ENCODE data around the gene TLK1. TPM values are rescaled to one million over a fixed set of nuclear protein-coding genes. Genes with fewer than 3 reads are reported as not detected.

Gene TLK1
- total and polyA plus RNA-seq, 10 of the 15 experiments (the other 5 are each of a cell fraction or from before 2014, with no cell fraction given), result 25.1 to 126 (median 57.3) TPM

DNA sequence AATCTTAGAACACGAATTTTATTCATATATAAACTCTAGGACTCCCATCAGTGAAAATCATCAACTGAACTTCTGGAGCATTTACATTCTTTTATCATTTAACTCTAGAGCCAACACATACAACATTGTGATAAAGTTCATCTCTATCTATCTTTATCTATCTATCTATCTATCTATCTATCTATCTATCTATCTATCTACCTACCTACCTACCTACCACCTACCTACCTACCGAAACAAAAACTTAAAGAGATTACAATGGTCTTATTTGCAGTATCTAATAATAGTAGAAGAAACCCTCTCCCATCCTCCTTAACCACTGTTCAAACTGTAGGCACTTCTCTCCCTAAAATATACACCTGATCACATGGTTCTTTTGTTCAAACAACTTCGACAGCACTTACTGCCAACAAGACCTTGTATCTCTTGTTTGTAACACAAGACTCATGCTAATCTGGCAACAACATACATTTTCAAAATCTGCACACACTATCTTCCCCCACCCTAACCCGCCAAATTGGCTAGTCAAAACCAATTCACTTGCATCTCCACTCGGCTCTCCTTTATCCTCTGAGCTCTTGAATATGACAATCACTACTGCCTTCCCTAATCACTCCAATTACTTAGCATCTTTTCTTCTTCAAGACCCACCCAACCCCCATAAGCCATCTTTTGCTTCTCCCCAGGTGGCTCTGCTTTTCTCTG is 162.6 kb downstream of the TLK1 start:
- Histone ChIP-seq H3K9ac (ENCODE audit: control insufficient read depth, insufficient read depth, low read length) (no peak overlapping the region), H3K79me2 (ENCODE audit: control insufficient read depth, insufficient read depth, low read length) (no peaks in the 10 kb centered on the region), H3K9me3 (replicated peaks; ENCODE audit: control insufficient read depth, insufficient read depth, low read length) (no peaks in the 10 kb centered on the region), H3K27me3 (replicated peaks in 1 of 2; ENCODE audit: control insufficient read depth in 2 of 2, insufficient read depth in 2 of 2, low read length in 1 of 2) (no peaks in the 10 kb centered on the region), H3K4me2 (ENCODE audit: control insufficient read depth, insufficient read depth) (no peak overlapping the region), H2AFZ (ENCODE audit: control insufficient read depth, low read depth, low read length) (no peak overlapping the region), H3K36me3 (ENCODE audit: control insufficient read depth in 2 of 2, insufficient read depth in 2 of 2, low read length in 1 of 2) (peaks cover 5 to 33% of the 10 kb centered on the region in 2 experiments), H3K27ac (ENCODE audit: control insufficient read depth, insufficient read depth) (no peak overlapping the region), H3K4me3 (no peak overlapping the region), H4K20me1 (ENCODE audit: control insufficient read depth, insufficient read depth) (no peaks in the 10 kb centered on the region), H3K4me1 (ENCODE audit: control insufficient read depth, insufficient read depth, low read length) (no peaks in the 10 kb centered on the region)
- BruUV-seq (replicated peaks), result no TSS peak
- ATAC-seq (no peak), FAIRE-seq (no peak), DNase-seq (ENCODE audit: low read depth, low spot score) (no peak)
- POLR2A ChIA-PET, result interaction anchor here (0.5 to 1.1 kb wide), 2 partner anchors 10 to 410 kb away, joined by 3 to 4 read pairs; no protein-coding TSS in a partner anchor
- SMC1A ChIA-PET (ENCODE audit: uncharacterized antibody, unreplicated experiment), result interaction anchor here (0.6 to 1.8 kb wide), 3 partner anchors 10 to 638 kb away, joined by 3 read pairs; no protein-coding TSS in a partner anchor
- in situ Hi-C loops (cut with MboI) (no loop called here), intact Hi-C loops (cut with micrococcal nuclease; ENCODE audit: unreplicated experiment) (no loop called here)
- WGBS (ENCODE audit: insufficient coverage, insufficient replicate concordance, low lambda C conversion rate, missing lambda C conversion rate), result 98% methylated on average over 5 of the region's 5 CpGs
- CTCF ChIA-PET, result interaction anchor here (1.0 to 1.8 kb wide), 2 partner anchors 14 to 69 kb away, joined by 3 to 5 read pairs; partner anchors contain the start of gene GORASP2
- RAD21 ChIA-PET (ENCODE audit: unreplicated experiment), result no interaction called here
- TF ChIP-seq POLR2A (IDR thresholded peaks at IDR 0.05; ENCODE audit: low read depth, low read length) (0 out of 2 replicates have a peak, but pooled peaks have one; percentile 33), ATF7 (IDR thresholded peaks at IDR 0.05; ENCODE audit: low read depth) (no peak), POLR2AphosphoS5 (IDR thresholded peaks at IDR 0.05; ENCODE audit: low read length) (0 out of 2 replicates have a peak, but pooled peaks have one; percentile 41)

DNA sequence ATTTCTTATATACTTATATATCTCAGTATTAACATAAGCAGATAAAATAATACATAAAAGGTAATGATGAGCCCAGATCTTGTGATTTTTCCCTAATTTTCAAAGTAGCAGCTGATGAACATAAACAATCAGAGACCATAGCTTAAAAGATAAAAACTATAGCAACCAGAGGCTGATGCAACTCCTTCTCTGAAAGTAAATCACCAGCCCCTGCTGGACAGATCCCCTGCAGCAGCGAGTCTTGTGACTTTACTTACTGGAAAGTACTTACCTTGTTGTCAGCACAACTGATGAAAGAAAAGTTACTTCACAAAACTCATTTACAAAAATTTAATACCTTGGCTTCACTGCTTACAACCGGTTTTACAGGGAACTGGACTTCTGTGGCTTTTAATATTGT is 164.4 kb downstream of the TLK1 start:
- CTCF ChIA-PET, result interaction anchor here (0.5 to 1.1 kb wide), 4 partner anchors 16 to 314 kb away, joined by 3 to 4 read pairs (median 3); no protein-coding TSS in a partner anchor
- TF ChIP-seq, protein P1, sequence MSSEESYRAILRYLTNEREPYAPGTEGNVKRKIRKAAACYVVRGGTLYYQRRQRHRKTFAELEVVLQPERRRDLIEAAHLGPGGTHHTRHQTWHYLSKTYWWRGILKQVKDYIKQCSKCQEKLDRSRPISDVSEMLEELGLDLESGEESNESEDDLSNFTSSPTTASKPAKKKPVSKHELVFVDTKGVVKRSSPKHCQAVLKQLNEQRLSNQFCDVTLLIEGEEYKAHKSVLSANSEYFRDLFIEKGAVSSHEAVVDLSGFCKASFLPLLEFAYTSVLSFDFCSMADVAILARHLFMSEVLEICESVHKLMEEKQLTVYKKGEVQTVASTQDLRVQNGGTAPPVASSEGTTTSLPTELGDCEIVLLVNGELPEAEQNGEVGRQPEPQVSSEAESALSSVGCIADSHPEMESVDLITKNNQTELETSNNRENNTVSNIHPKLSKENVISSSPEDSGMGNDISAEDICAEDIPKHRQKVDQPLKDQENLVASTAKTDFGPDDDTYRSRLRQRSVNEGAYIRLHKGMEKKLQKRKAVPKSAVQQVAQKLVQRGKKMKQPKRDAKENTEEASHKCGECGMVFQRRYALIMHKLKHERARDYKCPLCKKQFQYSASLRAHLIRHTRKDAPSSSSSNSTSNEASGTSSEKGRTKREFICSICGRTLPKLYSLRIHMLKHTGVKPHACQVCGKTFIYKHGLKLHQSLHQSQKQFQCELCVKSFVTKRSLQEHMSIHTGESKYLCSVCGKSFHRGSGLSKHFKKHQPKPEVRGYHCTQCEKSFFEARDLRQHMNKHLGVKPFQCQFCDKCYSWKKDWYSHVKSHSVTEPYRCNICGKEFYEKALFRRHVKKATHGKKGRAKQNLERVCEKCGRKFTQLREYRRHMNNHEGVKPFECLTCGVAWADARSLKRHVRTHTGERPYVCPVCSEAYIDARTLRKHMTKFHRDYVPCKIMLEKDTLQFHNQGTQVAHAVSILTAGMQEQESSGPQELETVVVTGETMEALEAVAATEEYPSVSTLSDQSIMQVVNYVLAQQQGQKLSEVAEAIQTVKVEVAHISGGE (CRISPR knock-in tag; IDR thresholded peaks at IDR 0.05), result no peak
- TF ChIP-seq, protein P2, sequence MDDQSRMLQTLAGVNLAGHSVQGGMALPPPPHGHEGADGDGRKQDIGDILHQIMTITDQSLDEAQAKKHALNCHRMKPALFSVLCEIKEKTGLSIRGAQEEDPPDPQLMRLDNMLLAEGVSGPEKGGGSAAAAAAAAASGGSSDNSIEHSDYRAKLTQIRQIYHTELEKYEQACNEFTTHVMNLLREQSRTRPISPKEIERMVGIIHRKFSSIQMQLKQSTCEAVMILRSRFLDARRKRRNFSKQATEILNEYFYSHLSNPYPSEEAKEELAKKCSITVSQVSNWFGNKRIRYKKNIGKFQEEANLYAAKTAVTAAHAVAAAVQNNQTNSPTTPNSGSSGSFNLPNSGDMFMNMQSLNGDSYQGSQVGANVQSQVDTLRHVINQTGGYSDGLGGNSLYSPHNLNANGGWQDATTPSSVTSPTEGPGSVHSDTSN (IDR thresholded peaks at IDR 0.05; ENCODE audit: insufficient replicate concordance, low read depth, low read length), result no peak
- TF ChIP-seq EGR1 (IDR thresholded peaks at IDR 0.05; ENCODE audit: borderline replicate concordance in 1 of 2, low read depth in 2 of 2, low read length in 2 of 2) (no peak), IRF4 (IDR thresholded peaks at IDR 0.05; ENCODE audit: low read depth, low read length) (no peak), NR2C2 (IDR thresholded peaks at IDR 0.05; ENCODE audit: borderline replicate concordance, control insufficient read depth, insufficient read length, low read depth) (no peak), MYB (IDR thresholded peaks at IDR 0.05; ENCODE audit: borderline replicate concordance, low read depth, low read length) (no peak)
- TF ChIP-seq, protein P3, sequence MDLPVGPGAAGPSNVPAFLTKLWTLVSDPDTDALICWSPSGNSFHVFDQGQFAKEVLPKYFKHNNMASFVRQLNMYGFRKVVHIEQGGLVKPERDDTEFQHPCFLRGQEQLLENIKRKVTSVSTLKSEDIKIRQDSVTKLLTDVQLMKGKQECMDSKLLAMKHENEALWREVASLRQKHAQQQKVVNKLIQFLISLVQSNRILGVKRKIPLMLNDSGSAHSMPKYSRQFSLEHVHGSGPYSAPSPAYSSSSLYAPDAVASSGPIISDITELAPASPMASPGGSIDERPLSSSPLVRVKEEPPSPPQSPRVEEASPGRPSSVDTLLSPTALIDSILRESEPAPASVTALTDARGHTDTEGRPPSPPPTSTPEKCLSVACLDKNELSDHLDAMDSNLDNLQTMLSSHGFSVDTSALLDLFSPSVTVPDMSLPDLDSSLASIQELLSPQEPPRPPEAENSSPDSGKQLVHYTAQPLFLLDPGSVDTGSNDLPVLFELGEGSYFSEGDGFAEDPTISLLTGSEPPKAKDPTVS (IDR thresholded peaks at IDR 0.05; ENCODE audit: low read depth, low read length), result no peak

More for the DNA sequence above, 164.4 kb downstream of the TLK1 start:
- no peak for ATAC-seq
- ChIA-PET RAD21 (ENCODE audit: unreplicated experiment) (no interaction called here), POLR2A (no interaction called here), SMC1A (ENCODE audit: uncharacterized antibody, unreplicated experiment) (interaction anchor here (0.7 to 1.8 kb wide), 2 partner anchors 20 to 67 kb away, joined by 3 to 5 read pairs; no protein-coding TSS in a partner anchor)
- Histone ChIP-seq H3K9ac (ENCODE audit: control insufficient read depth, insufficient read depth, low read length) (no peak overlapping the region), H3K4me3 (no peak overlapping the region), H3K27me3 (replicated peaks in 1 of 2; ENCODE audit: control insufficient read depth in 2 of 2, insufficient read depth in 2 of 2, low read length in 1 of 2) (no peaks in the 10 kb centered on the region), H3K79me2 (ENCODE audit: control insufficient read depth, insufficient read depth, low read length) (no peaks in the 10 kb centered on the region), H3K4me2 (ENCODE audit: control insufficient read depth, insufficient read depth) (no peak overlapping the region), H3K4me1 (ENCODE audit: control insufficient read depth, insufficient read depth, low read length) (no peaks in the 10 kb centered on the region), H4K20me1 (ENCODE audit: control insufficient read depth, insufficient read depth) (no peaks in the 10 kb centered on the region), H3K36me3 (ENCODE audit: control insufficient read depth in 2 of 2, insufficient read depth in 2 of 2, low read length in 1 of 2) (peaks cover 6 to 40% of the 10 kb centered on the region in 2 experiments), H2AFZ (ENCODE audit: control insufficient read depth, low read depth, low read length) (no peak overlapping the region), H3K9me3 (replicated peaks; ENCODE audit: control insufficient read depth, insufficient read depth, low read length) (no peaks in the 10 kb centered on the region), H3K27ac (ENCODE audit: control insufficient read depth, insufficient read depth) (no peak overlapping the region)
- no TSS peak for BruUV-seq (replicated peaks)
- in situ Hi-C loops (cut with MboI) (no loop called here), intact Hi-C loops (cut with micrococcal nuclease; ENCODE audit: unreplicated experiment) (no loop called here)
- FAIRE-seq, result no peak
- WGBS (ENCODE audit: insufficient coverage, insufficient replicate concordance, low lambda C conversion rate, missing lambda C conversion rate), result 100% methylated on average over 2 of the region's 2 CpGs
- DNase-seq (ENCODE audit: low read depth, low spot score), result no peak
